Nephron (organoid): Measurements from ENCODE around the gene HIPK4.
A peak's percentile ranks its signal among the peaks of the same experiment; 100 is the strongest.

Source experiments
- H3K27ac Mint-ChIP-seq, 3 experiments: 2 replicates each; pipeline ENCODE4 v1.8.0; 2020; ENCODE audit warnings: mixed read lengths in 3 of 3, mild to moderate bottlenecking in 2 of 3, moderate library complexity in 1 of 3
- H3K27me3 Mint-ChIP-seq: 2 replicates; pipeline ENCODE4 v1.8.0; 2021; ENCODE audit warnings: low read depth, mild to moderate bottlenecking, moderate library complexity, mixed read lengths
- H3K36me3 Mint-ChIP-seq: 2 replicates; pipeline ENCODE4 v1.8.0; 2020; ENCODE audit warnings: low read depth, mixed read lengths
- H3K4me1 Mint-ChIP-seq: 2 replicates; pipeline ENCODE4 v1.8.0; 2020; ENCODE audit warnings: mixed read lengths
- H3K4me3 Mint-ChIP-seq, 3 experiments: 2 replicates each; pipeline ENCODE4 v1.8.0; 2020; ENCODE audit warnings: mild to moderate bottlenecking in 3 of 3, mixed read lengths in 3 of 3, moderate library complexity in 2 of 3
- H3K9me3 Mint-ChIP-seq: 2 replicates; pipeline ENCODE4 v1.8.0; 2020; ENCODE audit warnings: mixed read lengths
- CTCF ChIP-seq, 3 experiments: fragments of 200-600 bp; sonication (generic); IDR thresholded peaks; one replicate each; pipeline ENCODE4 v1.5.0; 2021; ENCODE audit warnings: antibody characterized with exemption in 3 of 3; ENCODE audit not compliant: unreplicated experiment in 3 of 3

Gene HIPK4

GRCh38 chr19:40420766-40421765 lies 31.1 kb upstream of the HIPK4 start:
- peak overlapping the region; percentile 79 to 86 (median 83) for H3K4me3 Mint-ChIP-seq
- TF ChIP-seq CTCF (IDR thresholded peaks at IDR 0.05; ENCODE audit: unreplicated experiment in 3 of 3) = peak; percentile 91 to 98 (median 96)
- H3K27ac Mint-ChIP-seq = peak overlapping the region; percentile 98 to 99 (median 99)
- H3K27me3 Mint-ChIP-seq = no peaks in the 10 kb centered on the region
- no peaks in the 10 kb centered on the region for H3K9me3 Mint-ChIP-seq
- peaks cover 6% of the 10 kb centered on the region for H3K36me3 Mint-ChIP-seq
- peaks cover 41% of the 10 kb centered on the region for H3K4me1 Mint-ChIP-seq

GRCh38 chr19:40420451-40420765 lies 30.4 kb upstream of the HIPK4 start:
- peaks cover 46% of the 10 kb centered on the region for H3K4me1 Mint-ChIP-seq
- H3K36me3 Mint-ChIP-seq = peaks cover 6% of the 10 kb centered on the region
- H3K27me3 Mint-ChIP-seq = no peaks in the 10 kb centered on the region
- TF ChIP-seq CTCF (IDR thresholded peaks at IDR 0.05; ENCODE audit: unreplicated experiment in 3 of 3) = no peak
- H3K9me3 Mint-ChIP-seq = no peaks in the 10 kb centered on the region
- peak overlapping the region; percentile 79 to 86 (median 83) for H3K4me3 Mint-ChIP-seq
- peak overlapping the region; percentile 98 to 99 (median 99) for H3K27ac Mint-ChIP-seq

- Mint-ChIP-seq H3K36me3 (peaks cover 6% of the 10 kb centered on the region), H3K9me3 (no peaks in the 10 kb centered on the region), H3K27me3 (no peaks in the 10 kb centered on the region), H3K4me3 (peak overlapping the region; percentile 61 to 74 (median 66)), H3K27ac (peak overlapping the region; percentile 71 to 89 (median 77)), H3K4me1 (peaks cover 51% of the 10 kb centered on the region)
- TF ChIP-seq CTCF (IDR thresholded peaks at IDR 0.05; ENCODE audit: unreplicated experiment in 3 of 3) = no peak
These were observed 29.8 kb upstream of the HIPK4 start for GRCh38 chr19:40419780-40420179.

GRCh38 chr19:40419066-40419612 lies 29.2 kb upstream of the HIPK4 start:
- H3K27me3 Mint-ChIP-seq = no peaks in the 10 kb centered on the region
- H3K27ac Mint-ChIP-seq = peak overlapping the region; percentile 71 to 89 (median 77)
- H3K4me1 Mint-ChIP-seq = peaks cover 47% of the 10 kb centered on the region
- H3K9me3 Mint-ChIP-seq = no peaks in the 10 kb centered on the region
- peak overlapping the region; percentile 61 to 68 (median 66) for H3K4me3 Mint-ChIP-seq
- H3K36me3 Mint-ChIP-seq = peaks cover 6% of the 10 kb centered on the region
- TF ChIP-seq CTCF (IDR thresholded peaks at IDR 0.05; ENCODE audit: unreplicated experiment in 3 of 3) = no peak

GRCh38 chr19:40418040-40418439 lies 28.1 kb upstream of the HIPK4 start:
- H3K9me3 Mint-ChIP-seq = no peaks in the 10 kb centered on the region
- peaks cover 6% of the 10 kb centered on the region for H3K36me3 Mint-ChIP-seq
- peak overlapping the region in 2 of 3 experiments; percentile 13 to 39 for H3K4me3 Mint-ChIP-seq
- peak overlapping the region; percentile 89 to 97 (median 89) for H3K27ac Mint-ChIP-seq
- no peak for TF ChIP-seq CTCF (IDR thresholded peaks at IDR 0.05; ENCODE audit: unreplicated experiment in 3 of 3)
- H3K27me3 Mint-ChIP-seq = no peaks in the 10 kb centered on the region
- peaks cover 52% of the 10 kb centered on the region for H3K4me1 Mint-ChIP-seq
